HG02571 (cell line): ENCODE measurements around the gene MUC5B.
"Not testable (repeated sequence)": the region's sequence is repeated elsewhere in the genome, so short reads cannot be mapped to it uniquely, and the experiment has no call there.

ENCODE experiments used
- ATAC-seq: cut with Tn5 transposase; IDR thresholded peaks from one replicate; pipeline ENCODE4 v1.9.1; 2021; ENCODE audit warnings: mild to moderate bottlenecking, moderate library complexity; ENCODE audit not compliant: unreplicated experiment

Gene MUC5B

DNA sequence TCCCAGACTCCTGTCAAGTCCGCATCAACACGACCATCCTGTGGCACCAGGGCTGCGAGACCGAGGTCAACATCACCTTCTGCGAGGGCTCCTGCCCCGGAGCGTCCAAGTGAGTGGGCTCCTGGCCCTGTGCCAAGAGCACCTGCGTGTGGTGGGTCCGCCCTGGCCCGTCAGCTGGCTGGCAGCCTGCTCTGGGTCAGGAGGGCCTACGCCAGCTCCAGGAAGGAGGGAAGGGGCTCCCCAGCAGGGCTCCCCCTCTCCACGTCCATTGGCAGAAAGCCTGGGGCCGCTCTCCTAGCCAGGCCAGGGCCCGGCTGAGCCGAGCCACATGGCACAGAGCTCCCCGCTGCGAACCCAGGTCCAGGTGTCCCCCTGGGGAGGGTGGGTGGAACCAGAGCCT lies 37.8 kb downstream of the MUC5B start:
- ATAC-seq, result no peak

DNA sequence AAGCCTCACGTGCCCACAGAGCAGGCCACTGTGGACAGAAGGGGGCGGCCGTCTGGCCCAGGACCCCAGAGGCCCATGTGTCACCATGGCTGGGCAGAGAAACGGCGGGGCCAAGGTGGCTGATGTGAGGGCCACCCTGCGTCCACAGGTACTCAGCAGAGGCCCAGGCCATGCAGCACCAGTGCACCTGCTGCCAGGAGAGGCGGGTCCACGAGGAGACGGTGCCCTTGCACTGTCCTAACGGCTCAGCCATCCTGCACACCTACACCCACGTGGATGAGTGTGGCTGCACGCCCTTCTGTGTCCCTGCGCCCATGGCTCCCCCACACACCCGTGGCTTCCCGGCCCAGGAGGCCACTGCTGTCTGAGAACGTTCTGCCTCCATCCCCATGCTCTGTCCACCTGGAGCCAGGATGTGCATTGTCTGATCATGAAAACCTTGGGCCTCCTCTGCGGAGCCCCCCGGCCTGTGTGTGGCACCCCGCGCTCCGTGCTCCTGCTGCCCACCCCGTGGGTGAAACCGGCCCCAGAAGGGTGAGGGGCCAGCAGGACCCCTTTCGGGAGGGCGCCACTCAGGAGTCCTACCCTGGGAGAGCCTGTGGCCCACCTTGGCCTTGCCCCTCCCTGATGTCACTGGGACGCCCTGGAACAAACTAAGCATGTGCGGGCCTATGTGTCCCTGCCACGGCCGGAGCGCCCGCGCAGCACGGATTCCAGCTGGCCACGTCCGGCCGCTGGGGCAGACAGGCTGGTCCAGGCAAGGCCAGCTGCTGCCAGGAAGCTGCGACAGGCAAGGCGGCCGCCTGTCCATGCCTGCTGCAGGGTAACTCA lies 38.6 kb downstream of the MUC5B start:
- ATAC-seq, result no peak

DNA sequence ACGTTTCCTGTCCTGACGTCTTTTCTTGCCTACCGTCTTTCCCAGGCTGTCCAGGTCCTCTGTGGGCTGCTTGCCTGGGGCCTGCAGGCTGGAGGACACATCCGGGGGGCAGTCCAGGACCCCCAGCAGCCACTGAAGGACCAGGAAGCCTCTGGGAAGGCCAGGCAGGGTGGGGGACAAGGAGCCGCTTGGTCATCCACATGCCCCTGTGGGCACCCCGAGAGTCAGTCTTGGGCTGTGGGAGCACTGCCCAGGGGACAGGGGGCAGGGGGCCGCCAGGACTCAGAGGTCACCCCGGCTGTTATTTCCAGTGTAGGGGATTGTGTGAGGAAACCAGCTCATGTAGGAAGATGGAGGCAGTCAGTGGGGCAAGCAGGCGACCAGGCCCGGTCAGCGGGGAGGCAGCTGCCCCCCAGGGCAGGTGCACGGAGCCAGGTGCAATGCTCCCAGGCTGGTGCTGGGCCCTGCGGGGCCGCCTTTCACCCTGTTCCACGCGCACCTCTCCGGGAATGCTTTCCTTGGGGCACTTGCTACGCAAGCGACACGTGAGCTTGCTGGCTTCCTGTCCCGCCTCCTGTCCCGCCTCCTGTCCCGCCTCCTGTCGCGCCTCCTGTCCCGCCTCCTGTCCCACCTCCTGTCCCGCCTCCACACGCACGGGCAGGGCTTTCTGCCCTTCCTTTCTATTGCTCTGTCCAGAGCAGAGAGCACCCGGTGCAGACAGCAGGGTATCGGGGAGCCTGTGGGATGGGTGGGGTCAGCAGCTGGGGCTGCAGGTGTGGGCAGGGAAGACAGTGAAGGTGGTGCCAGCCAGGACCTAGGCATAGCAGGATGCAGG lies 39.5 kb downstream of the MUC5B start:
- ATAC-seq, result peak; percentile 86

DNA sequence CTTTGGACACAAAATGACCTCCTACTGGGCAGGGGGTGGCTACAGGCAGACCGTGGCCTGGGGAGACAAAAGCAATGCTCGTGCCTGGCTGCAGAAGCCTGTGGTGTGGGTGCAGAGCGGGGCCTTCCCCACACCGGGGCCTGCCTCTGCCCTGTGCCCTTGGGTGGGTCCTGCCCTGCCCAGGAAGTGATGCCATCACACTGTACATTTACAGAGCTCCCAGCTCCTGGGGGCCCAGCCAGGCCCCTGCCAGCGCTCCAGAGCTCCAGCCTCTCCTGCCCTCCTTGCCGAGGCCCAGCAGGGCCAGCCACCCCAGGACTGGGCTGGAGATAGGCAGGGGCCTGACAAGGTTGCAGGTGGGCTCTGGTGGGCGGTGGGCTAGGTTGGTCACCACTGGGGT lies 40.1 kb downstream of the MUC5B start:
- no peak for ATAC-seq

DNA sequence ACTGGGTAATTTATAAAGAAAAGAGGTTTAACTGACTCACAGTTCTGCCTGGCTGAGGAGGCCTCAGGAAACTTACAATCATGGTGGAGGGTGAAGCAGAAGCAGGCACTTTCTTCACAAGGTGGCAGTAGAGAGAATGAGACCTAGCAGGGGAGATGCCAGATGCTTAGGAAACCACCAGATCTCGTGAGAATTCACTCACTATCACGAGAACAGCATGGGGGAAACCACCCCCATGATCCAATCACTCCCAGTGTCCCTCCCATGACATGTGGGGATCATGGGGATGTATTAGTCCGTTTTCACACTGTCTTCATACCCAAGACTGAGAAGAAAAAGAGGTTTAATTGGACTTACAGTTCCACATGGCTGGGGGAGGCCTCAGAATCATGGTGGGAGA lies 41.6 kb downstream of the MUC5B start:
- not testable (repeated sequence) for ATAC-seq

DNA sequence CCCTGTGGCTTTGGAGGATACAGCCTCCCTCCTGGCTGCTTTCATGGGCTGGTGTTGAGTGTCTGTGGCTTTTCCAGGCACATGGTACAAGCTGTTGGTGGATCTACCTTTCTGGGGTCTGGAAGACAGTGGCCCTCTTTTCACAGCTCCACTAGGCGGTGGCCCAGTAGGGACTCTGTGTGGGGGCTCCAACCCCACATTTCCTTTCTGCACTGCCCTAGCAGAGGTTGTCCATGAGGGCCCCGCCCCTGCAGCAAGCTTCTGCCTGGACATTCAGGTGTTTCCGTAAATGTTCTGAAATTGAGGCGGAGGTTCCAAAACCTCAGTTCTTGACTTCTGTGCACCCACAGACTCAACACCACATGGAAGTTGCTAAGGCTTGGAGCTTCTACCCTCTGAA lies 42.6 kb downstream of the MUC5B start:
- not testable (repeated sequence) for ATAC-seq

DNA sequence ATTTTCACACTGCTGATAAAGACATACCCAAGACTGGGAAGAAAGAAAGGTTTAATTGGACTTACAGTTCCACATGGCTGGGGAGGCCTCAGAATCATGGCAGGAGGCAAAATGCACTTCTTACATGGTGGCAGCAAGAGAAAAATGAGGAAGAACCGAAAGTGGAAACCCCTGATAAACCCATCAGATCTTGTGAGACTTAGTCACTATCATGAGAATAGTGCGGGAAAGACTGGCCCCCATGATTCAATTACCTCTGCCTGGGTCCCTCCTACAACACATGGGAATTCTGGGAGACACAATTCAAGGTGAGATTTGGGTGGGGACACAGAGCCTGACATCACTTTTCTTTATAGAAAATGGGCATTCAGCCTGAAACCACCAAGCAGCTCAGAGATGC lies 44.1 kb downstream of the MUC5B start:
- not testable (repeated sequence) for ATAC-seq

DNA sequence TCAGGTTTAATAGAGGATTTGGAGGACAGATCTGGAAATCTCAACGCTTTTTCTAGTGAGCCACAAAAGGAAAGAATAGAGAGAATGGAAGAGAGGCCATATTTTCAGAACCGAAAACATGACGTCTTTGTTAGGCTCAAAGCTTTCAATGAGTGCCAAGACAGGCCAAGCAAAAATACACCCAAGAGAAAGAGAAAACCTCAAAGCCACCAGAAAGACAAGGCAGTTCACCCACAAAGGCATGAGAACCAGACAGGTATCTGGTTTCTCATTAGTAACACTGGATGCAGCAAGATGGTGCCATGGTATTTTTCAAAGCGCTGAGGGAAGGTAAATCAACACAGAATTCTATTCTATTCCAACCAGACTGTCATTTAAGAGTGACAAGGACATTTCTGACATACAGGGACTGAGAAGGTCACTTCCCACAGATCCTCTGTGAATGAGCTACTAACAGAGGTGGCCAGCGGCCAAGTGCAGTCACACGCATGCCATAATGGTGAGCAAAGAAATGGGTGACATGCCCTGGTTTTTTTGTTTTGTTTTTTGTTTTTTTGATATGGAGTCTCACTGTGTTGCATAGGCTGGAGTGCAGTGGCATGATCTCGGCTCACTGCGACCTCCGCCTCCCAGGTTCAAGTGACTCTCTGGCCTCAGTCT lies 44.7 kb downstream of the MUC5B start:
- no peak for ATAC-seq

DNA sequence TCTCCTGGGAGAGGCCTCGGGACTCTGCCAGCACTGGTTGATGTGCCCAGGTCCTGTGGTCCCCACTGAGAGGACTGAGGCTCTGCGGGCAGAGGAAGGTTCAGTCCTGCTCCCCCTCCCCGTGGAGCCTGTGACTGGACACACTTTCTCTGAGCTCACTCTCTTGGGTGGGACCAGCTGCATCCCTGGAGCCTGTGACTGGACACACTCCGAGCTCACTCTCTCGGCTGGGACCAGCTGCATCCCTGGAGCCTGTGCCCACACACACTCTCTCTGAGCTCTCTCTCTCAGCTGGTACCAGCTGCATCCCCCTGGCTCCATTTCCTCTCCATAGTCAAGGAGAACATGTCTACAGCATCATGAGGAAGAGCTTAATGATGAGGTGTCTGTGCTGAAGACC lies 47.1 kb downstream of the MUC5B start:
- no peak for ATAC-seq

DNA sequence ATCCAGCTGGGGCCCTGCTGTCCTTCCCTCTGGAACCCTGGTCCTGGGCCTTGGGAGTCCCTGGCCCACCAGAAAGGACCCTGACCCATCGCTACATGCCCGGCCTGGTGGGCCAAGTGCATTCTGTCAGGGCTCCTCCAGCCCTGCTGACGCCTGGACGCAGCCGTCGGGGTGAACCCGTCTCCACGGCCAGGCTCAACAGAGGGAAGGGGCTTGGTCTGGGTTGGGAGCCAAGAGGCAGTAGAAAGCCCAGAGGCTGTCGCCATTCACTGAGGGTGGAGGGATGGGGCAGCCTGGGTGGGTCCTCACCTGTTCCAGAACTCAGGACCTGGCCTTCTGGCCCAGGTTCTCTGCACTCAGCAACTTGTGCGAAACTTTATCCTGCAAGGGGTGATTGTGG lies 47.6 kb downstream of the MUC5B start:
- no peak for ATAC-seq

DNA sequence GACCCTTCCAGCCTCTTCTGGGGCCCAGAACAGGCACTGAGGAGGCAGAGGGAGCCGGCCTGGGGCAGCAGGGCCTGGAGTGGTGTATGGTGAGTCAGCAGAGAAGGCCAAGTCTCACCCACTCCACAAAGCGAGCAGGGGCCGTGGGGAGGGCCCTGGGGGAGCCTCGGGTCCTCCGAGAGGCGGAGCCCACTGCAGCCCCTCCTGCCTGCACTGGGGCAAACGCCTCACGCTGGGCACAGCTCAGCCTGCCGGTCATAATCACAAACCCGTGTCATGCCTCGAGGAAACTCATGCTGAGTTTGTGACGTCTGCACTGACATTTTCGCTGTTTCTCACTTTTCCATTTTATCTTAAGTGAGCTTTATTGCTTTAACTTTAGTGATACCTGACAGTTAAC lies 48.1 kb downstream of the MUC5B start:
- no peak for ATAC-seq

DNA sequence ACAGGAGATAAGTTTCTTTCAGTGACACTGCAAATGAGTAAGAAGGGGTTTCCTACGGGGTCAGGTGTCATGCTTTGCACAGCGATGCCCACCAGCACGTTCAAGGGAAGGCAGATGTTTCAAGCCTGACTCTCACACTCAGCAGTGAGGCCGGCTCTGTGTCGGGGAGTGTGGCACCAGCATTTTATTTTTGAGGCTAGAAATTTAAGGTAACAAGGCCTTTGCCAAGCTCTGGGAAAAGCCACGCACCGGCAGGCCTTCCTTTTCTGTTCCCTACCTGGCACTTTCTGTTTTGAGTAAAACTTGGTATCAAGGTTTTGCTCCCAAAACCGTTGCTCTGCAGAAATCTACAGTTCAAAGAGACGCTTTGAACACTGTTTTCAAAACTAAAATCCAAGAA lies 48.5 kb downstream of the MUC5B start:
- no peak for ATAC-seq

DNA sequence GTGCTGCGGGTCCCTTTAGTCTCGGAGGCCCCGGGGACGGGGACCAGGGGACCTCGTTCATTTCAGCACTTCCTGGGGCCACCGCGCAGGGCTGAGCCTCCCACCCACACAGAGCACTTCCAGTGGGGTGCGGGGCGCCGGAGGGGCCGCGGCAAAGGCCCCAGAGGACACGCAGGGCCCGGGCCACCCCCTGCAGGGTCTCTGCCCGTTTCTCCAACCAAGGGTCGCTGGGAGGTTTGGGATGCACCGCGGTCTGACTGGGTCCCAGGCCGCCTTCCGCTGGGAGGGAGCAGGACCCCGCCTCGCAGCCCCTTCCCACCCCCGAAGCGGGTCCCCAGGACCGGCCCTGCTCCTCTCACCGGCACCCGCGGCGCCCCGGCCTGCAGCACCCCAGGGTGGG lies 49.1 kb downstream of the MUC5B start:
- ATAC-seq, result no peak

DNA sequence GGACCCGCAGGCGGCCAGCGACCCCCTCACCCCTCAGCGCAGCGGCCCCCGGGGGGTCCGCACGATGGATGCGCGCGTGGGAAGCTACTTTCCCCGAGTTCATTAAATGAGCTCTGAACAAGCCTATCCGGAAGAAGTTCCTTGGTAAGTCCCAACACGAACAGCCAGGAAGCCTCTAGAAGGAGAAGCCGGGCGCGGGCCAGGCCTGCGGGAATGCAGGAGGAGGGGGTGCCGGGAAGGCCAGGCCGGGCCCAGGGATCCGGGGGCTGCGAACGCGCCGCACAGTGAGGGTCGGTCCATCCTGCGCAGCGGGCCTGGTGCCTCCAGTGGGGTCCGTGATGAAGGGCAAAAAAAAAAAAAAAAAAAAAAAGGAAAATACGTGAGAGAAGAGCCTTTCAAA lies 49.7 kb downstream of the MUC5B start:
- ATAC-seq, result no peak

DNA sequence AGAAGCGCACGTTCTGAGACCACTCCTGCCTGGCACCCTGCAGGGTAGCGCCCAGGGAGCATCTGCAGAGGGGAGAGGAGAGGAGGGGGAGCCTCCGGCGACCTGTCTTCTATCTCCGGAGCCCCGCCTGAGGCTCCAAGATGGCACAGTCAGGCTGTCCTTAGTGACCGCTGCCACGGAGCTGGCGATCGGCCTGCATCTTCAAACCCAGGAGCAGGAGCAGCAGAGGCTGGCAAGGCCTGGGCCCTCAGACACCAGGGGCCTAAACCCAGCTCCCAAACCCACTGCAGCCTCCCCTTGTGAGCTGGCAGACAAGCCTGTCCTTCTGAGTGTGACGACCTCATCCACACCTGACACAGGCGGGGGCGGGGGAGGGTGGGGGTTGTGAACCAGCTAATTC lies 51.6 kb downstream of the MUC5B start:
- ATAC-seq, result no peak

DNA sequence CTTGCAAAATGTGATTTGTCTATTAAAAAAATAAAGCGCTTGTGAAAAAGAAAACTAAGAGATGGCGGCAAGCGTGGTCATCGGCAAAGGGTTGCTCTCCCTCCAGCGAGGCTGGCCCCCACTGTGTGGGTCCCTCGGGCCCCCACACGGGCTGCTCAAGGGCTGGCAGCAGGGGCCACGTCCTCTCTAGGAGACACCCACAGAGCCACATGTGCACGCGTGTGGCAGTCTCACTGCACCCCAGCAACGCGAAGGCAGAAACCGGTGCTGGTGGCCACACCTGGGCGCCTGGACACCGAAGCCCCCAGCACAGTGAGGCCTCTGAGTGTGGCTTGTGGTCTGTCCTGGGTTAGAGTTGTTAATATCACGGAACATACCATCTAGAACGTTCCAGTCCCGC lies 52.2 kb downstream of the MUC5B start:
- ATAC-seq, result no peak

DNA sequence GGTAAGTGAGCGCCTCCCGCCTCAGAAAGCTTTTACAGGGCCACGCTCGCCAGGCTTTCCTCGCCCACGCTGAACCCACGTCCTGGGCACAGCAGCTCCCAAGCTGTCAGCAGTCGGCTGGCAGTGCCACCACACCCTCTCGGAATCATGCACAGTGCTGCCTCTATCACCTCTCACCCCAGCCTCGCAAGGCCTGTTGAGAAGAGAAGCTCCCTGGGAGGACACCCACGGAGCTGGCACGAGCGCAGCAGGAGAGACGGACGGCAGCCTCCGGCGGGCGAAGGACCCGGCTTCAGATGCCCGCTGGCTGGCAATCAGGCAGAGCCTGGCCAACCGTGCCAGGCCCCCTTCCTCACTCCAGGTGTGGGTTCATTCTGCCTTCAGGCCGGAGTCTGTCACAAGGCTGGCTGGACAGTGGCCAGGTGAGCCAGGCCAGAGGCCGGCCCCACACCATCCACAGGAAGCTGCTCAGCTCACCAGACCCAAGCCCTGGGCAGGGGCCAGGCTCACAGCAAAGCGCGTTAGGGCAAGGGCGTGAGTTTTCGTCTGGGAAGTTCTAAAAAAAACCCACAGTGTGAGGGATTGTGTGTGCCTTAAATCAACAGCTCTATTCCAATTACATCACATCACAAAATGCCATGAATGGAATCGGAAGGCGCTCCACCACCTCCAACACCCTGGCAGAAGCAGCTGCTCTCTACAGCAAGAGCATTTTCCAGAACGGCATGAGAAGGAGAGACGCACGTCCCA lies 53.4 kb downstream of the MUC5B start:
- no peak for ATAC-seq

DNA sequence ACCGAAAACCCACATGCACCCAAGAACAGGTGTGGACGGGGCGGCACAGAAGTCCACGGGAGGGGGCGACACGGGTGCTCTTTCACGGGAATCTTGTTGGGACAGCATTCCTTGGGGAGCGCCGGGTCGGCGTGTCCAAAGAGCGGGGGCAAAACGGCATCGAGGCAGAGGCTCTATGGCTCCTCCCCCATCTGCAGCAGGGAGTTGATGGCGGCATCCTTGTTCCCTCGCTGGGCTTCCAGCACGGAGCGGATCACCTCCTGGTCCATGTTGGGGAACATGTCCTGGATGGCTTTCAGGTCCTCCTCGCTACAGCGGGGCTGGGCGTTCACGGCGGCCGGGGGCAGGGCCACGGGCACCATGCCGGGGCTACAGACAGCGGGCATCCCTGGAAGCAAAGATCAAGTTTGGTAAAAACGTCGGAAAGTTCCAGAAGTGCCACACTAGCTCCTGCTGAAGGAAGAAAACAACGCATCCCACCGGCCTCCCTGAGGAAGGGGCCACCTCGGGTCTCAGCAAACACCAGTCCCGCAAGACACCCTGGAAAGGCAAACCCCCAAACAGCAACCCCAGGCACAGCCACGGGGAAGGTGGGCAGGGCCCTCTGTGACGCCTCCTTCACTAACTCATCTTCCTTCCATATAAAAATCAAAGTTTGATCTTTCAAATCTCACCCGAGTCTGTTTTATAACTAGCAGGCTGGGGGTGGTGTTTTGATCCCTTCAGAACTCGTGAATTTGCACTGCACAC lies 54.2 kb downstream of the MUC5B start:
- no peak for ATAC-seq

DNA sequence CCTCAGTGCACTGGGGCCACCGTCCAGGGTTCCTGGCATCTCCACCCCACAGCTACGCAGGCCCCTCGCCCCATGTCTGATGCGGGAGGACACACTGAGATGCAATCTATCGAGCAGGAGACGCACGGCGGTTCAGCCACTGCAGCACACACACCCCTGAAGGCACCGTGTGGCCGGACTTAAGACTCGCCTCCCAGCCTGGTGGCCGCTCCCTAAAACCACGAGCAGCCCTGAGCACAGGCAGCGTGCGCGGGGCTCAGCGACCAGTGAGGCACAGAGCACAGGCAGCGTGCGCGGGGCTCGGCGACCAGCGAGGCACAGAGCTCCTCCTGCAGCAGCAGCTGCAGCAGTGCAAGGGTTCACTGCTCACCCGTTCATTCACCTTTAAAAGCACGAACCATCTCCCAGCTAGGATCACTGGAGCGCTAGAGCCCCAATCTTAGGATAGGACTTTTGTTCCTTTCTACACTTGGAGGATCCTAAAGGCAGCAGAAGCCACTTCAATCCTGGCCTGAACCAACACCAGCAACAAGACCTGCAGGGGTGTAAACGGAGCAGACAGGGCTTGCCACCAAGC lies 55.2 kb downstream of the MUC5B start:
- ATAC-seq, result no peak
